GM12878 (cell line): ENCODE results near the gene HERC5. TPM values are rescaled to one million over a fixed set of nuclear protein-coding genes. Genes with fewer than 3 reads are reported as not detected.
A peak's percentile ranks its signal among the peaks of the same experiment; 100 is the strongest.

Experiments
- ATF7 ChIP-seq: fragments of 450-650 bp; IDR thresholded peaks from 2 replicates; pipeline ENCODE4 v1.6.1; 2016; ENCODE audit warnings: low read depth, mild to moderate bottlenecking
- BHLHE40 ChIP-seq, 2 experiments: fragments of 450-650 bp in 1 of 2; IDR thresholded peaks; 2 replicates each; pipeline ENCODE4 v1.6.1; 2011 to 2017; ENCODE audit warnings: low read depth in 2 of 2, borderline replicate concordance in 1 of 2, improper control_type of control experiment in 1 of 2, low read length in 1 of 2, mild to moderate bottlenecking in 1 of 2
- CBFB ChIP-seq: IDR thresholded peaks from 2 replicates; pipeline ENCODE4 v1.6.1; 2016; ENCODE audit warnings: antibody characterized with exemption, low read depth
- FOS ChIP-seq: IDR thresholded peaks from 3 replicates; pipeline ENCODE4 v1.6.1; 2011; ENCODE audit warnings: borderline replicate concordance; ENCODE audit not compliant: insufficient read length; ENCODE audit errors: extremely low read depth
- HDAC6 ChIP-seq: fragments of 200-600 bp; sonication (generic); IDR thresholded peaks from one replicate; pipeline ENCODE4 v1.8.0; 2017; ENCODE audit warnings: antibody characterized with exemption; ENCODE audit not compliant: unreplicated experiment
- IKZF1 ChIP-seq: fragments of 450-650 bp; conservative IDR thresholded peaks from 2 replicates; pipeline ENCODE4 v1.6.1; 2017; ENCODE audit warnings: antibody characterized with exemption, mild to moderate bottlenecking
- KDM1A ChIP-seq: fragments of 200-600 bp; sonication (generic); IDR thresholded peaks from 2 replicates; pipeline ENCODE4 v1.6.1; 2016; ENCODE audit warnings: borderline replicate concordance
- NR2F1 ChIP-seq: fragments of 450-650 bp; conservative IDR thresholded peaks from 2 replicates; pipeline ENCODE4 v1.6.1; 2017; ENCODE audit warnings: mild to moderate bottlenecking
- NRF1 ChIP-seq: conservative IDR thresholded peaks from 2 replicates; pipeline ENCODE4 v1.6.1; 2011; ENCODE audit warnings: mild to moderate bottlenecking, low read depth, low read length, improper control_type of control experiment
- PML ChIP-seq: IDR thresholded peaks from 2 replicates; pipeline ENCODE4 v1.6.1; 2012; ENCODE audit warnings: low read length, inconsistent platforms
- POLR2AphosphoS5 ChIP-seq: IDR thresholded peaks from 2 replicates; pipeline ENCODE4 v1.6.1; 2011; ENCODE audit warnings: mild to moderate bottlenecking, low read length, inconsistent platforms
- RUNX3 ChIP-seq: IDR thresholded peaks from 2 replicates; pipeline ENCODE4 v1.6.1; 2012; ENCODE audit warnings: low read length, inconsistent platforms
- SIN3A ChIP-seq: IDR thresholded peaks from 2 replicates; pipeline ENCODE4 v1.6.1; 2012; ENCODE audit warnings: low read depth, low read length, improper control_type of control experiment
- SP1 ChIP-seq: IDR thresholded peaks from one replicate; pipeline ENCODE4 v1.6.1; 2011; ENCODE audit warnings: low read depth, low read length
- SPI1 ChIP-seq: IDR thresholded peaks from 2 replicates; pipeline ENCODE4 v1.6.1; 2011; ENCODE audit warnings: low read depth, mild to moderate bottlenecking, low read length, moderate library complexity, borderline replicate concordance; ENCODE audit not compliant: insufficient read depth
- STAT3 ChIP-seq: IDR thresholded peaks from 2 replicates; pipeline ENCODE4 v1.6.1; 2011; ENCODE audit warnings: low read depth, low read length, improper control_type of control experiment
- SUZ12 ChIP-seq: fragments of 200-600 bp; sonication (generic); IDR thresholded peaks from one replicate; pipeline ENCODE4 v1.6.1; 2018; ENCODE audit warnings: antibody characterized with exemption, mild to moderate bottlenecking; ENCODE audit not compliant: unreplicated experiment
- TCF3 ChIP-seq: IDR thresholded peaks from 2 replicates; pipeline ENCODE4 v1.6.1; 2012; ENCODE audit warnings: low read depth, mild to moderate bottlenecking, low read length, borderline replicate concordance; ENCODE audit not compliant: insufficient read depth
- YBX1 ChIP-seq: fragments of 450-650 bp; IDR thresholded peaks from 2 replicates; pipeline ENCODE4 v1.6.1; 2016; ENCODE audit warnings: antibody characterized with exemption
- ZNF622 ChIP-seq: fragments of 450-650 bp; IDR thresholded peaks from 2 replicates; pipeline ENCODE4 v1.6.1; 2017; ENCODE audit warnings: mild to moderate bottlenecking, inconsistent platforms
- ZSCAN29 ChIP-seq: fragments of 450-650 bp; IDR thresholded peaks from 2 replicates; pipeline ENCODE4 v1.6.1; 2017; ENCODE audit warnings: mild to moderate bottlenecking, moderate library complexity
- polyA plus RNA-seq, 11 experiments: library from polyadenylated mRNA; depleted of rRNA in 4 of 11; unstranded in 6 of 11; stranded (reverse) in 5 of 11; fragments of >200 nt; fragmentation: Nextera tagmentation in 4 of 11; fragmentation: Illumina TruSeq in 1 of 11; extraction: Ambion mirVana in 4 of 11; extraction: Trizol in 1 of 11; gene quantifications; 1 replicate in 1 of 11; 2 replicates in 10 of 11; pipeline versions ENCODE4 v1.2.1 to v1.2.3, GENCODE V29; 2011 to 2016; ENCODE audit warnings: inconsistent platforms in 2 of 11, missing spikeins in 2 of 11, low read depth in 1 of 11
- total RNA-seq, 4 experiments: library from RNA; depleted of rRNA in 3 of 4; stranded (reverse); fragments of >200 nt in 3 of 4; fragmentation: Illumina TruSeq in 1 of 4; extraction: Trizol in 1 of 4; gene quantifications; 2 replicates each; pipeline versions ENCODE4 v1.2.1 to v1.2.3, GENCODE V29; 2013 to 2021
- TF ChIP-seq, protein P1 (sequence below): fragments of 450-650 bp; IDR thresholded peaks from 2 replicates; pipeline ENCODE4 v1.6.1; 2018; ENCODE audit warnings: mild to moderate bottlenecking, low read depth, moderate library complexity; ENCODE audit not compliant: partially characterized antibody
- TF ChIP-seq, protein P2 (sequence below): fragments of 450-650 bp; IDR thresholded peaks from 2 replicates; pipeline ENCODE4 v1.6.1; 2017; ENCODE audit warnings: mild to moderate bottlenecking, moderate library complexity
- TF ChIP-seq, protein P3 (sequence below): IDR thresholded peaks from 2 replicates; pipeline ENCODE4 v1.6.1; 2011; ENCODE audit warnings: borderline replicate concordance, low read depth, mild to moderate bottlenecking, moderate library complexity, low read length; ENCODE audit not compliant: insufficient read depth, poor library complexity, severe bottlenecking

The HERC5 gene
- total and polyA plus RNA-seq, 10 of the 15 experiments (the other 5 are each of a cell fraction or from before 2014, with no cell fraction given), result 12.5 to 60.7 (median 25.1) TPM

DNA sequence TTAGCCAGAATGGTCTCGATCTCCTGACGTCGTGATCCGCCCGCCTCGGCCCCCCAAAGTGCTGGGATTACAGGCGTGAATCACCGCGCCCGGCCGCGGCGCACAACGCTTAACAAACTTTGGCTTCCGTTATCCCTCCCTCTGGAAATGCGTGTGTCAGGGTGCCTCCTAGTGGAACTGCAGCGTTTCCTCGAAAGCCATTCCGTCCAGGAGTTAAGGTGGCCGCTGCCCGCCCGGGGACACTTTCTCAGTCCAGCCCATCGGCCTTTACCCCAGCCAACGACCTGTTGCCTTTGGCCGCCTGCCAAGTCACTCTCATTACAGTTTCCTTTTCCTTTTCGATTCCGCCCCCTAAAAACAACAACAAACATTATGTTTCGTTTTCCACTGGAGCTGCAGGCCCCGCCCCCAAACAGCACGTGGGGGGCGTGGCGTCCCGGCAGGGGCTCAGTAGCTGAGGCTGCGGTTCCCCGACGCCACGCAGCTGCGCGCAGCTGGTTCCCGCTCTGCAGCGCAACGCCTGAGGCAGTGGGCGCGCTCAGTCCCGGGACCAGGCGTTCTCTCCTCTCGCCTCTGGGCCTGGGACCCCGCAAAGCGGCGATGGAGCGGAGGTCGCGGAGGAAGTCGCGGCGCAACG lies at the start of gene HERC5 (continued):
- TF ChIP-seq, protein P1, sequence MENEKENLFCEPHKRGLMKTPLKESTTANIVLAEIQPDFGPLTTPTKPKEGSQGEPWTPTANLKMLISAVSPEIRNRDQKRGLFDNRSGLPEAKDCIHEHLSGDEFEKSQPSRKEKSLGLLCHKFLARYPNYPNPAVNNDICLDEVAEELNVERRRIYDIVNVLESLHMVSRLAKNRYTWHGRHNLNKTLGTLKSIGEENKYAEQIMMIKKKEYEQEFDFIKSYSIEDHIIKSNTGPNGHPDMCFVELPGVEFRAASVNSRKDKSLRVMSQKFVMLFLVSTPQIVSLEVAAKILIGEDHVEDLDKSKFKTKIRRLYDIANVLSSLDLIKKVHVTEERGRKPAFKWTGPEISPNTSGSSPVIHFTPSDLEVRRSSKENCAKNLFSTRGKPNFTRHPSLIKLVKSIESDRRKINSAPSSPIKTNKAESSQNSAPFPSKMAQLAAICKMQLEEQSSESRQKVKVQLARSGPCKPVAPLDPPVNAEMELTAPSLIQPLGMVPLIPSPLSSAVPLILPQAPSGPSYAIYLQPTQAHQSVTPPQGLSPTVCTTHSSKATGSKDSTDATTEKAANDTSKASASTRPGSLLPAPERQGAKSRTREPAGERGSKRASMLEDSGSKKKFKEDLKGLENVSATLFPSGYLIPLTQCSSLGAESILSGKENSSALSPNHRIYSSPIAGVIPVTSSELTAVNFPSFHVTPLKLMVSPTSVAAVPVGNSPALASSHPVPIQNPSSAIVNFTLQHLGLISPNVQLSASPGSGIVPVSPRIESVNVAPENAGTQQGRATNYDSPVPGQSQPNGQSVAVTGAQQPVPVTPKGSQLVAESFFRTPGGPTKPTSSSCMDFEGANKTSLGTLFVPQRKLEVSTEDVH, result peak; percentile 74
- TF ChIP-seq PML (peak; percentile 62; the same call in 1 of the 2 replicates), RUNX3 (peak; percentile 85), FOS (no peak), SP1 (no peak), ZSCAN29 (no peak), HDAC6 (no peak), NR2F1 (peak; percentile 34; the same call in 1 of the 2 replicates), CBFB (no peak; the same call in 1 of the 2 replicates), BHLHE40 (IDR thresholded peaks at IDR 0.05; ENCODE audit: borderline replicate concordance in 1 of 2, low read depth in 2 of 2, low read length in 1 of 2) (peak; percentile 96 to 97), KDM1A (no peak), ZNF622 (no peak), TCF3 (peak; percentile 96), SIN3A (peak; percentile 91), YBX1 (no peak), IKZF1 (peak; percentile 99), ATF7 (peak; percentile 70; the same call in 1 of the 2 replicates), STAT3 (no peak), SPI1 (no peak), POLR2AphosphoS5 (peak; percentile 75), SUZ12 (no peak), NRF1 (0 out of 2 replicates have a peak, but pooled peaks have one; percentile 17)
- TF ChIP-seq, protein P2, sequence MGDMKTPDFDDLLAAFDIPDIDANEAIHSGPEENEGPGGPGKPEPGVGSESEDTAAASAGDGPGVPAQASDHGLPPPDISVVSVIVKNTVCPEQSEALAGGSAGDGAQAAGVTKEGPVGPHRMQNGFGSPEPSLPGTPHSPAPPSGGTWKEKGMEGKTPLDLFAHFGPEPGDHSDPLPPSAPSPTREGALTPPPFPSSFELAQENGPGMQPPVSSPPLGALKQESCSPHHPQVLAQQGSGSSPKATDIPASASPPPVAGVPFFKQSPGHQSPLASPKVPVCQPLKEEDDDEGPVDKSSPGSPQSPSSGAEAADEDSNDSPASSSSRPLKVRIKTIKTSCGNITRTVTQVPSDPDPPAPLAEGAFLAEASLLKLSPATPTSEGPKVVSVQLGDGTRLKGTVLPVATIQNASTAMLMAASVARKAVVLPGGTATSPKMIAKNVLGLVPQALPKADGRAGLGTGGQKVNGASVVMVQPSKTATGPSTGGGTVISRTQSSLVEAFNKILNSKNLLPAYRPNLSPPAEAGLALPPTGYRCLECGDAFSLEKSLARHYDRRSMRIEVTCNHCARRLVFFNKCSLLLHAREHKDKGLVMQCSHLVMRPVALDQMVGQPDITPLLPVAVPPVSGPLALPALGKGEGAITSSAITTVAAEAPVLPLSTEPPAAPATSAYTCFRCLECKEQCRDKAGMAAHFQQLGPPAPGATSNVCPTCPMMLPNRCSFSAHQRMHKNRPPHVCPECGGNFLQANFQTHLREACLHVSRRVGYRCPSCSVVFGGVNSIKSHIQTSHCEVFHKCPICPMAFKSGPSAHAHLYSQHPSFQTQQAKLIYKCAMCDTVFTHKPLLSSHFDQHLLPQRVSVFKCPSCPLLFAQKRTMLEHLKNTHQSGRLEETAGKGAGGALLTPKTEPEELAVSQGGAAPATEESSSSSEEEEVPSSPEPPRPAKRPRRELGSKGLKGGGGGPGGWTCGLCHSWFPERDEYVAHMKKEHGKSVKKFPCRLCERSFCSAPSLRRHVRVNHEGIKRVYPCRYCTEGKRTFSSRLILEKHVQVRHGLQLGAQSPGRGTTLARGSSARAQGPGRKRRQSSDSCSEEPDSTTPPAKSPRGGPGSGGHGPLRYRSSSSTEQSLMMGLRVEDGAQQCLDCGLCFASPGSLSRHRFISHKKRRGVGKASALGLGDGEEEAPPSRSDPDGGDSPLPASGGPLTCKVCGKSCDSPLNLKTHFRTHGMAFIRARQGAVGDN, result no peak
- TF ChIP-seq, protein P3, sequence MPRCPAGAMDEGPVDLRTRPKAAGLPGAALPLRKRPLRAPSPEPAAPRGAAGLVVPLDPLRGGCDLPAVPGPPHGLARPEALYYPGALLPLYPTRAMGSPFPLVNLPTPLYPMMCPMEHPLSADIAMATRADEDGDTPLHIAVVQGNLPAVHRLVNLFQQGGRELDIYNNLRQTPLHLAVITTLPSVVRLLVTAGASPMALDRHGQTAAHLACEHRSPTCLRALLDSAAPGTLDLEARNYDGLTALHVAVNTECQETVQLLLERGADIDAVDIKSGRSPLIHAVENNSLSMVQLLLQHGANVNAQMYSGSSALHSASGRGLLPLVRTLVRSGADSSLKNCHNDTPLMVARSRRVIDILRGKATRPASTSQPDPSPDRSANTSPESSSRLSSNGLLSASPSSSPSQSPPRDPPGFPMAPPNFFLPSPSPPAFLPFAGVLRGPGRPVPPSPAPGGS, result no peak
